Right atrium auricular region (tissue), 2 donors: ENCODE data around the gene IL20RA. TPM values are rescaled to one million over a fixed set of nuclear protein-coding genes. Genes with fewer than 3 reads are reported as not detected.

Experiments used
- DNase-seq: peaks from one replicate; pipeline ENCODE4 v3.0.0-alpha.2; 2019; ENCODE audit warnings: low spot score
- H3K27ac ChIP-seq, 2 donors: fragments of 200-600 bp; sonication (generic); 1 replicate in 1 of 2; 2 replicates in 1 of 2; pipeline ENCODE4 v1.5.1; 2016 to 2019
- H3K27me3 ChIP-seq, 2 donors: fragments of 200-600 bp; sonication (generic); one replicate each; pipeline versions ENCODE4 v1.5.1 to v1.6.0; 2017 to 2019
- H3K36me3 ChIP-seq: fragments of 200-600 bp; sonication (generic); one replicate; pipeline ENCODE4 v1.5.1; 2016
- H3K4me1 ChIP-seq, 2 donors: fragments of 200-600 bp; sonication (generic); one replicate each; pipeline versions ENCODE4 v1.5.1 to v1.6.0; 2017 to 2019
- H3K4me3 ChIP-seq, 2 donors: fragments of 200-600 bp; sonication (generic); 1 replicate in 1 of 2; 2 replicates in 1 of 2; pipeline ENCODE4 v1.5.1; 2017 to 2019; ENCODE audit warnings: mild to moderate bottlenecking in 1 of 2, moderate library complexity in 1 of 2
- H3K9me3 ChIP-seq, 2 donors: fragments of 200-600 bp; sonication (generic); one replicate each; pipeline ENCODE4 v1.5.1; 2019
- total RNA-seq, 2 donors: library from RNA; depleted of rRNA; stranded (reverse); fragments of >200 nt; gene quantifications; one replicate each; pipeline ENCODE4 v1.1.0, GENCODE V29; 2016
- TF ChIP-seq, protein P1 (sequence below), 2 donors: fragments of 200-600 bp; sonication (generic); IDR thresholded peaks; one replicate each; pipeline ENCODE4 v1.5.1; 2019; ENCODE audit warnings: antibody characterized with exemption in 2 of 2

Gene IL20RA
- total RNA-seq, 2 donors from 2014 or later = 0.12 to 5.0 TPM

DNA sequence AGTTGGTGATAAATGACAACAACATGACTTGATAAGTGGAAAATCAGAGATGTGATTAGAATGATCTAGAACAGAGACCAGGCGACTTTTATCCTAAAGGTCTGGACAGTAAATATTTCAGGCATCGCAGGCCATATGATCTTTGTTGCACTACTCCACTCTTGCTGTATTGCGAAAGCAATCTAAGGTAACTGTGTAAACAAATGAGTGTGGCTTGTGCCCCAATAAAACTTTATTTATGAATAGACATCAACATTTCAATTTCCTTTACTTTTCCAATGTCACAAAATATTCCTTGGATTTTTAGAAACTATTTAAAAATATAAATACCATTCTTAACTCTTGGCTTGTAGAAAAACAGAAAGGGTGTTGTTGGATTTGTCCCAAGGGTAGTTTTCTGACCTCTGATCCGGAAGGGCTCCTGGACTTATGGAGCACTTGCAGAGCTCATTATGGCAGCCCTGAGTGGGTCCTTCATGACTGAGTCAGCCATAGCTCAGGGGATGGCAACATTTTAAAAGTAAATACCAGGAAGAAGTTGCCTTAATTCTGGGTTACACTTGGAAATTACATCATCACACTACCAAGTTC lies 34.5 kb downstream of the IL20RA start:
- no peaks in the 10 kb centered on the region for H3K27me3 ChIP-seq
- DNase-seq = no peak
- H3K36me3 ChIP-seq = no peaks in the 10 kb centered on the region
- TF ChIP-seq, protein P1, sequence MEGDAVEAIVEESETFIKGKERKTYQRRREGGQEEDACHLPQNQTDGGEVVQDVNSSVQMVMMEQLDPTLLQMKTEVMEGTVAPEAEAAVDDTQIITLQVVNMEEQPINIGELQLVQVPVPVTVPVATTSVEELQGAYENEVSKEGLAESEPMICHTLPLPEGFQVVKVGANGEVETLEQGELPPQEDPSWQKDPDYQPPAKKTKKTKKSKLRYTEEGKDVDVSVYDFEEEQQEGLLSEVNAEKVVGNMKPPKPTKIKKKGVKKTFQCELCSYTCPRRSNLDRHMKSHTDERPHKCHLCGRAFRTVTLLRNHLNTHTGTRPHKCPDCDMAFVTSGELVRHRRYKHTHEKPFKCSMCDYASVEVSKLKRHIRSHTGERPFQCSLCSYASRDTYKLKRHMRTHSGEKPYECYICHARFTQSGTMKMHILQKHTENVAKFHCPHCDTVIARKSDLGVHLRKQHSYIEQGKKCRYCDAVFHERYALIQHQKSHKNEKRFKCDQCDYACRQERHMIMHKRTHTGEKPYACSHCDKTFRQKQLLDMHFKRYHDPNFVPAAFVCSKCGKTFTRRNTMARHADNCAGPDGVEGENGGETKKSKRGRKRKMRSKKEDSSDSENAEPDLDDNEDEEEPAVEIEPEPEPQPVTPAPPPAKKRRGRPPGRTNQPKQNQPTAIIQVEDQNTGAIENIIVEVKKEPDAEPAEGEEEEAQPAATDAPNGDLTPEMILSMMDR (IDR thresholded peaks at IDR 0.05) = no peak
- H3K4me1 ChIP-seq = no peaks in the 10 kb centered on the region
- no peak overlapping the region for H3K27ac ChIP-seq
- no peak overlapping the region for H3K4me3 ChIP-seq
- H3K9me3 ChIP-seq = no peaks in the 10 kb centered on the region

- Histone ChIP-seq H3K27ac (no peak overlapping the region), H3K4me3 (no peak overlapping the region), H3K27me3 (no peaks in the 10 kb centered on the region), H3K36me3 (no peaks in the 10 kb centered on the region), H3K4me1 (no peaks in the 10 kb centered on the region), H3K9me3 (no peaks in the 10 kb centered on the region)
- no peak for DNase-seq
- TF ChIP-seq, protein P1 (IDR thresholded peaks at IDR 0.05) = no peak
These were observed 36.6 kb downstream of the IL20RA start for GRCh38 chr6:137008204-137008603.

DNA sequence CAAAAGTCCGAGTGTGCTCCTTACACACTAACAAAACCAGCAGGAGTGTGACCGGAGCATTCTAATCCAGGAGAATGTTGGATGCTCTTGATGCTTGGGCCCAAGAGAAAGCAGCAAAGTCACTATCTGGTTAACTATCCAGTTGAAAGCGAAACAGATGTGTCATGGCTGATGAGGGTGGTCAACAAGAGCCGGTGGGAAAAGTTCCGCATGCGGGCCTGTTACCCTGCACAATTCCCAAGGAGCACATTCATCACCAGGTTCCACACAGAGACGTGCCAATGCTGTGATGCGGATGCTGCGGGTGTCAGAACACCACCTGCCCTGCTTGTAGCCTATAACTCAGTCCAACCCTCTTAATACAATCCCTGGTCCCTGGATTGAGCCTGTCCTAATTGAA lies 38.7 kb downstream of the IL20RA start:
- no peaks in the 10 kb centered on the region for H3K9me3 ChIP-seq
- no peak for DNase-seq
- TF ChIP-seq, protein P1 (IDR thresholded peaks at IDR 0.05) = no peak
- H3K4me1 ChIP-seq = no peaks in the 10 kb centered on the region
- no peak overlapping the region for H3K27ac ChIP-seq
- H3K27me3 ChIP-seq = no peaks in the 10 kb centered on the region
- no peaks in the 10 kb centered on the region for H3K36me3 ChIP-seq
- H3K4me3 ChIP-seq = no peak overlapping the region

DNA sequence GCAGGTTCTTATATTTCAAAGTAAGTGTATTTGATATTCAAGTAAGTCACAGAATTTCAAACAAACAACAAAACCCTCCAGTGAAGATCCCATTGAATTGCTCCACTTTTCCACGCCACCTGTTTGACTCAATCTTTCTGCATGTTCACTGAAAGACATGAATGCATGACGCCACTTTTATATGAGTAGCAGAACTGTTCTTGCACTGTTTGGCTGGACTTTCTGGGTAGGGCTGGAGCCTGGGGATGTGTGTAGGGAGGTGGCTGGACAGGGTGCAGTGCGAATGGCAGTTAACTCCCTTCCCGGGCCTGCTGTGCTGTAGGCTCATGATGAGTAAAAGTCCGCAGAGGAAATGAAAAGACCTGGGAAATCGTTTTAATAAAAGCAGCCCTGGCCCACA lies 39.7 kb downstream of the IL20RA start:
- no peaks in the 10 kb centered on the region for H3K9me3 ChIP-seq
- H3K27ac ChIP-seq = no peak overlapping the region
- H3K4me1 ChIP-seq = no peaks in the 10 kb centered on the region
- TF ChIP-seq, protein P1 (IDR thresholded peaks at IDR 0.05) = no peak
- no peaks in the 10 kb centered on the region for H3K36me3 ChIP-seq
- H3K4me3 ChIP-seq = no peak overlapping the region
- no peak for DNase-seq
- H3K27me3 ChIP-seq = no peaks in the 10 kb centered on the region

- no peaks in the 10 kb centered on the region for H3K27me3 ChIP-seq
- H3K36me3 ChIP-seq = no peaks in the 10 kb centered on the region
- no peak for DNase-seq
These were observed 42.3 kb downstream of the IL20RA start for GRCh38 chr6:137002505-137002904.

More at GRCh38 chr6:137002505-137002904, 42.3 kb downstream of the IL20RA start:
- H3K4me3 ChIP-seq = no peak overlapping the region
- H3K9me3 ChIP-seq = no peaks in the 10 kb centered on the region
- no peak overlapping the region for H3K27ac ChIP-seq
- TF ChIP-seq, protein P1 (IDR thresholded peaks at IDR 0.05) = no peak
- H3K4me1 ChIP-seq = no peaks in the 10 kb centered on the region
